Sigmoid colon (tissue), 7 donors: ENCODE results near the gene PDILT. TPM values are rescaled to one million over a fixed set of nuclear protein-coding genes. Genes with fewer than 3 reads are reported as not detected.
"Not testable (repeated sequence)": the region's sequence is repeated elsewhere in the genome, so short reads cannot be mapped to it uniquely, and the experiment has no call there.

Experiments
- DNase-seq: peaks from one replicate; pipeline ENCODE4 v3.0.0-alpha.2; 2019
- H3K27ac ChIP-seq, 4 donors: fragments of 200-600 bp; sonication (generic); one replicate each; pipeline ENCODE4 v1.5.1; 2016 to 2019; ENCODE audit warnings: mild to moderate bottlenecking in 1 of 4
- H3K27me3 ChIP-seq, 3 donors: fragments of 200-600 bp; sonication (generic); one replicate each; pipeline ENCODE4 v1.5.1; 2019; ENCODE audit warnings: mild to moderate bottlenecking in 1 of 3
- H3K36me3 ChIP-seq, 4 donors: fragments of 200-600 bp; sonication (generic); one replicate each; pipeline ENCODE4 v1.5.1; 2016 to 2019
- H3K4me1 ChIP-seq, 4 donors: fragments of 200-600 bp; sonication (generic); one replicate each; pipeline ENCODE4 v1.5.1; 2017 to 2019
- H3K4me3 ChIP-seq, 4 donors: fragments of 200-600 bp; sonication (generic); one replicate each; pipeline ENCODE4 v1.5.1; 2017 to 2019; ENCODE audit warnings: mild to moderate bottlenecking in 2 of 4, moderate library complexity in 1 of 4
- H3K9me3 ChIP-seq, 4 donors: fragments of 200-600 bp in 3 of 4; sonication (generic) in 3 of 4; one replicate each; pipeline versions ENCODE4 v1.5.1 to v1.6.1; 2013 to 2019
- CTCF ChIP-seq, 4 experiments: fragments of 450-650 bp in 3 of 4; fragments of 200-600 bp in 1 of 4; IDR thresholded peaks; one replicate each; pipeline ENCODE4 v1.5.1; 2016 to 2019; ENCODE audit warnings: antibody characterized with exemption in 4 of 4, mild to moderate bottlenecking in 3 of 4, moderate library complexity in 2 of 4
- EP300 ChIP-seq, 4 donors: sonication (generic); formaldehyde crosslinking; IDR thresholded peaks; one replicate each; pipeline ENCODE4 v1.6.1; 2017; ENCODE audit warnings: antibody characterized with exemption in 4 of 4
- POLR2A ChIP-seq, 2 donors: fragments of 450-650 bp; IDR thresholded peaks; one replicate each; pipeline ENCODE4 v1.6.1; 2016; ENCODE audit warnings: antibody characterized with exemption in 2 of 2, mild to moderate bottlenecking in 2 of 2, moderate library complexity in 2 of 2
- POLR2AphosphoS5 ChIP-seq, 4 donors: sonication (generic); formaldehyde crosslinking; IDR thresholded peaks; one replicate each; pipeline ENCODE4 v1.6.1; 2017; ENCODE audit warnings: antibody characterized with exemption in 4 of 4
- WGBS, 2 donors: extraction: QIAGEN DNeasy Blood & Tissue Kit; methylation state at CpG; one replicate each; pipeline ENCODE4 v1.1.7; 2013; 5-methylcytosine and 5-hydroxymethylcytosine counted together
- intact Hi-C: fragments of 100-400 bp; cut with DNase I; formaldehyde crosslinking; loops from one replicate; pipeline ENCODE4 v1.15.1; 2023
- polyA plus RNA-seq, 3 donors: library from polyadenylated mRNA; stranded (reverse); fragments of 200-250 nt; gene quantifications; one replicate each; pipeline ENCODE4 v1.2.3, GENCODE V29; 2013
- total RNA-seq, 4 donors: library from RNA; depleted of rRNA; stranded (reverse); fragments of >200 nt; gene quantifications; one replicate each; pipeline ENCODE4 v1.1.0, GENCODE V29; 2016
- donor health status: healthy with polysubstance abuse.
- donor health status: Bipolar disorder and iron deficiency.
- donor health status: healthy.

Gene PDILT
- total and polyA plus RNA-seq, 7 donors: not detected

GRCh38 chr16:20323591-20324117 is 80.9 kb downstream of the PDILT start:
- Histone ChIP-seq H3K4me3 (no peak overlapping the region), H3K27ac (no peak overlapping the region), H3K4me1 (no peaks in the 10 kb centered on the region), H3K36me3 (no peaks in the 10 kb centered on the region), H3K27me3 (peaks cover 0 to 5% (median 0%) of the 10 kb centered on the region in 3 donors), H3K9me3 (no peaks in the 10 kb centered on the region)
- WGBS, 2 donors: 86 to 91% methylated on average over 9 of the region's 9 CpGs
- intact Hi-C loops: no loop called here
- TF ChIP-seq POLR2AphosphoS5 (IDR thresholded peaks at IDR 0.05) (no peak), EP300 (IDR thresholded peaks at IDR 0.05) (no peak), POLR2A (IDR thresholded peaks at IDR 0.05) (no peak), CTCF (IDR thresholded peaks at IDR 0.05) (no peak)
- DNase-seq: no peak

- no peaks in the 10 kb centered on the region for H3K36me3 ChIP-seq
- DNase-seq: no peak
- WGBS, 2 donors: 91 to 95% methylated on average over 4 of the region's 4 CpGs
- H3K4me1 ChIP-seq: no peaks in the 10 kb centered on the region
- H3K4me3 ChIP-seq: no peak overlapping the region
- H3K27me3 ChIP-seq: peaks cover 0 to 7% (median 0%) of the 10 kb centered on the region in 3 donors
- H3K27ac ChIP-seq: no peak overlapping the region
- TF ChIP-seq POLR2AphosphoS5 (IDR thresholded peaks at IDR 0.05) (no peak), POLR2A (IDR thresholded peaks at IDR 0.05) (no peak), EP300 (IDR thresholded peaks at IDR 0.05) (no peak), CTCF (IDR thresholded peaks at IDR 0.05) (no peak)
- H3K9me3 ChIP-seq: no peaks in the 10 kb centered on the region
- intact Hi-C loops: no loop called here
Measured at GRCh38 chr16:20322696-20323095, 81.8 kb downstream of the PDILT start.

- no peak overlapping the region for H3K4me3 ChIP-seq
- H3K9me3 ChIP-seq: no peaks in the 10 kb centered on the region
- intact Hi-C loops: no loop called here
- 95 to 97% methylated on average over 1 of the region's 1 CpG for WGBS, 2 donors
- no peaks in the 10 kb centered on the region for H3K36me3 ChIP-seq
- DNase-seq: no peak
- peaks cover 0 to 7% (median 0%) of the 10 kb centered on the region in 3 donors for H3K27me3 ChIP-seq
- no peaks in the 10 kb centered on the region for H3K4me1 ChIP-seq
- no peak for TF ChIP-seq POLR2A (IDR thresholded peaks at IDR 0.05)
- no peak for TF ChIP-seq EP300 (IDR thresholded peaks at IDR 0.05)
- no peak for TF ChIP-seq CTCF (IDR thresholded peaks at IDR 0.05)
- no peak for TF ChIP-seq POLR2AphosphoS5 (IDR thresholded peaks at IDR 0.05)
- no peak overlapping the region for H3K27ac ChIP-seq
Measured at GRCh38 chr16:20321671-20322070, 82.9 kb downstream of the PDILT start.

GRCh38 chr16:20321051-20321450 is 83.5 kb downstream of the PDILT start:
- H3K27me3 ChIP-seq, DNase-seq, intact Hi-C loops, H3K36me3 ChIP-seq, H3K9me3 ChIP-seq, H3K4me3 ChIP-seq, H3K4me1 ChIP-seq, H3K27ac ChIP-seq: not testable (repeated sequence)
- WGBS, 2 donors: 97 to 98% methylated on average over 2 of the region's 2 CpGs

- DNase-seq: no peak
- intact Hi-C loops: no loop called here
- Histone ChIP-seq H3K36me3 (no peaks in the 10 kb centered on the region), H3K27ac (no peak overlapping the region), H3K9me3 (no peaks in the 10 kb centered on the region), H3K4me1 (no peaks in the 10 kb centered on the region), H3K4me3 (no peak overlapping the region), H3K27me3 (peaks cover 0 to 7% (median 0%) of the 10 kb centered on the region in 3 donors)
- TF ChIP-seq CTCF (IDR thresholded peaks at IDR 0.05): no peak
- TF ChIP-seq POLR2AphosphoS5 (IDR thresholded peaks at IDR 0.05): no peak
- no peak for TF ChIP-seq EP300 (IDR thresholded peaks at IDR 0.05)
- no peak for TF ChIP-seq POLR2A (IDR thresholded peaks at IDR 0.05)
Measured at GRCh38 chr16:20320592-20320991, 83.9 kb downstream of the PDILT start.
